Activated CD4-positive, alpha-beta T cell treated with anti-CD3 and anti-CD28 coated beads for 24 hours (primary cell): ENCODE results near the gene ZNF599.
"Not testable (repeated sequence)": the region's sequence is repeated elsewhere in the genome, so short reads cannot be mapped to it uniquely, and the experiment has no call there.

Source experiments
- DNase-seq, 2 donors: peaks; one replicate each; pipeline ENCODE4 v3.0.0-alpha.2; 2020; ENCODE audit warnings: low read depth in 2 of 2

Gene ZNF599

DNA sequence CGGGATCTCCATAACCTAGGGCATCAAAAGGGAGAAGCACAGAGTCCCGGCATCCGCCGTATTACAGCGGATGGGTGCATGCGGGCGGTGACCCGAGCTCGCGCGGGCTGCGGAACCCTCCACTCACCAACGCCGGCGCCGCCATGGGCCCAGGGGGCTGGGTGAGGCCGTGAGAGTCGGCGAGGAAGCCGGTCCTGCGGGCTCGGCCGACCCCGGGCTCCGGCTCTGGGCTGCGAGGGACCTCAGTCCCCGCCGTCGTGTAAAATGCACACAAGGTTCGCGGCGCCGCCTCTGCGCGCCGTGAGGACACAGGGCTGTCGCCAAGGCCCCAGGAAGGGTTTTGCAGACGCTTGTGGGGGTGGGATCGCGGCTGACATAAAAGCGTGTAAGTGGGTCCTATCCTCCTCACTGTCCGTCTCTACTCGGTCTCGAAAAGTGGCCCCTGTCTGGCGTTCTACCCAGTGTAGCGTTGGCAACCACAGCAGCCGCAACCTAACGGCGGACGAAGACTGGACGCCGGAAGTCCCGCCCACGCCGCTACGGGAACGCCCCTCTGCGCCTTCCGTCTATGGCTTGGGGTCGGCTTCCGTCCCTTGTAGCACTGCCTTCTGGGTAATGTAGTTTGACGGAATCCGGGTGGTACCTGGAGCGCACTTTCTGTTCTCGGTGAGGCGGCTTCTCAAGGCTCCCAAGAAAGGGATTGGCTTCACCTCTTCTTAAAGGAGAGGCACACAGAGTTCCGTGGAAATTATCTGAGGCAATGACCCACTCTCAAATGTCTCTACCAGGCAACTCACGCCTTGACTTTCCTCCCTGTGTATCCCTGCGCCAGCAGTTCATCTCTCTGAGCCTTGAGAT is at the start of gene ZNF599:
Gene ZNF599, minus strand, starts transcription at position 519 of the 858 bp plus-strand sequence. Its CDS starts 374 bp downstream, at position 145.
- peak; percentile 84 to 85 for DNase-seq

- no peak for DNase-seq
Observed at GRCh38 chr19:34818270-34818669, 45.3 kb upstream of the ZNF599 start.

- no peak for DNase-seq
Observed at GRCh38 chr19:34816708-34817107, 43.7 kb upstream of the ZNF599 start.

- no peak for DNase-seq
Observed at GRCh38 chr19:34808566-34808965, 35.6 kb upstream of the ZNF599 start.

DNA sequence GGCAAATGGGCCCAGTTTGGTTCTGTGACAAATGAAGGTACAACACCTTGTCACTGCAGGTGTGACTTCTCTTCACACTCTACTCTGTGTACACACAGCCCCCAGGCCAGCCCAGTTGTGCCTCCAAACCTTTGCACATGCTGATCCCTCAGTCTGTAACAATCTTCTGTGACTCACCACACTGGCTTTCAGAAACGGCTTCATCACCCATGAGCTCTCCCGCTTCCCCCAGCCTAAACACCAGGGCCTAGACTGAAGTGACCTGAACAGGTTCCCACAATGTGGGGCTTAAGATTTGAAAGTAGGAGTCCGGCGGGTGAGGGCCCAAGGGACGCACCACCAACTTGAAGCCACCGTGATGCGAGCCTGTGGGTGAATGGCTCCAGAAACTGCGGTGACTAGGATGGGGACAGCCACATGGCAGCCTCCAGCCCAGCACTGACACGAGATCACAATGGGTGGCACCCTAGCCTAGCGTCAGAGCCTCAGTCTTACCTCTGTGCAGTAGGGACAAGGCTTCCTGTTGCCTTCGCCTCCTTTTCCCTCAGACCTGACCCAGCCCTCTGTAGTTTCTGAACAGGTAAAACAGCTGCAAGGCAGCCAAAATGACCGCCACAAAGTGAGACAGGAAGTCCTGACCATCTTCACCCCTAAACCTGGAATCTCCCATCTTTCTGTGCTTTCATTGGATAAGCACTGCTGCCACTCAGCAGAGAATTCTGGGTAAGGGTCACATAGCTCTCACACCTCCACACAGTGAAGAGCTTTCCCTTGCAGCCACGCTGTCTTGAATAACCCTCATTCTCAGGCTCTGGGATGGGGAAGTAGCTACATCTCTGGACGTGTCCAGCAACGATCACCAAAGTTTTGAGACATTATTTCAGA is 34.2 kb upstream of the ZNF599 start:
- DNase-seq, result no peak

- no peak for DNase-seq
Observed at GRCh38 chr19:34804115-34804514, 31.1 kb upstream of the ZNF599 start.

DNA sequence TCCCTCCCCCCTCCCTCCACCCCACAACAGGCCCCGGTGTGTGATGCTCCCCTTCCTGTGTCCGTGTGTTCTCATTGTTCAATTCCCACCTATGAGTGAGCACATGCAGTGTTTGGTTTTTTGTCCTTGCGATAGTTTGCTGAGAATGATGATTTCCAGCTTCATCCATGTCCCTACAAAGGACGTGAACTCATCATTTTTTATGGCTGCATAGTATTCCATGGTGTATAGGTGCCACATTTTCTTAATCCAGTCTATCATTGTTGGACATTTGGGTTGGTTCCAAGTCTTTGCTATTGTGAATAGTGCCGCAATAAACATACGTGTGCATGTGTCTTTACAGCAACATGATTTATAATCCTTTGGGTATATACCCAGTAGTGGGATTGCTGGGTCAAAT is 23.9 kb upstream of the ZNF599 start:
- not testable (repeated sequence) for DNase-seq

- no peak for DNase-seq
Observed at GRCh38 chr19:34794066-34794960, 21.3 kb upstream of the ZNF599 start.

DNA sequence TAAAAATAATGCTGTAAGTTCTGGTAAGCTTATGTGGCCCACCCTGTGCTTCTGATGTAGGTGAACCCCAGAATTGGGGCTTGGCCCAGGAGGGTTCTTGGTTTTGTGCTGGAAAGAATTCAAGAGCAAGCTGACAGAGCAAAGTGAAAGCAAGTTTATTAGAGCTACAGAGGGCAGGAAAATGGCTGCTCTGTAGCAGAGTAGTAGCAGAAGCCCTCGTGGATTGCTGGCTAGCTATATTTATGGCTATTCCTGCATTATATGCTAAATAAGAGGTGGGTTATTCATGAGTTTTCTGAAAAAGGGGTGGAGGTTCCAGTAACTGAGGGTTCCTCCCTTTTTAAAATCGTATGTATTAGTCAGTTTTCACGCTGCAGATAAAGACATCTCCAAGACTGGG is 20.6 kb upstream of the ZNF599 start:
- DNase-seq, result no peak

DNA sequence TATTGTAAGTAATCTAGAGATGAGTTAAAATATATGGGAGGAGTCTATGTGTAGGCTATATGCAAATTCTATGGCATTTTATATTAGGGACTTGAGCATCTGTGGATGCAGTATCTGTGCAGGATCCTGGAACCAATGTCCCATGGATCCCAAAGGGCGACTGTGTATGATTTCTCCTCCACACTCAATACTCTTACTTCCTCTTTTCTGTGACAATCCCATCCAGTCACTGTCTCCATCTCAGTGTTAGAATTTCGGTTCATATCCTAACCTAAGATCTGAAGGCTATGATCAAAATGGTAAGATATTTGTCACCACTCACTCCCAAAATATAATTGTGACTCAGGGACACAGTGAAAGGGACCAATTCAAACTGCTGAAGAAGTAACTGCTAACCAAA is 15.1 kb upstream of the ZNF599 start:
- DNase-seq, result no peak

DNA sequence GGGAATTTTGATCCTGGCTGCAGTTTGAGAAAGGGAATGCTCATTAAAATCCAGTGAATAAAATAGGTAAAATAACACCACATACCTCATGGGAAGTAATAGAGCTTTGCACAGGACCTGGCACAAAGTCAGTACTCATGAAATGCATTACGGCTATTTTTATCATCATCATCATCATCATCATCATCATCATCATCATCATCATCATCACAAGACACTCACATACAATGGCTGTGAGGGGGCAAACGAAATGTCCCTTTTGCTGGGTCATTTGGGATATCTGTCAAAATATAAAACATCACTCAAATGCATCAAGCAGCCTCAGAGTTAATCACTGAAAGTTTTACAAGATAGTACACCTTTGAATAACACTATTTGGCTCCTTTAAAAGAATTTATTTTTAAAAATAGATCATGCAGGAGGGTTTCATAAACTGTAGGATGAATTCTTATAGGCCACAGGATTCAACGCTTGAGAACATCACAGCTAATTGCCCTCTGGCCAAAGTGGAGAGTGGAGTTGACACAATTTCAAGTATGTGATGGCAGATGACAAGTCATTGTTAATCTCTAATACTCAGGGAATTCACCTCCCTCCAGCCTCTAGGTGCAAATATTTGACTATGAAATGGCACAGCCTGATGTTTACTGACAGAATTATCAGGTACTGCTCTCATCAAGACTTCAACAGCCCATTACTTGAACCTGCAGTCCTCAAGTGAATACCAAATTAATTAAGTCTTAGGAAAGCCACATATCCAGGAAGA is 14.2 kb upstream of the ZNF599 start:
- DNase-seq, result no peak

GRCh38 chr19:34786236-34786635 is 13.2 kb upstream of the ZNF599 start:
- no peak for DNase-seq

DNA sequence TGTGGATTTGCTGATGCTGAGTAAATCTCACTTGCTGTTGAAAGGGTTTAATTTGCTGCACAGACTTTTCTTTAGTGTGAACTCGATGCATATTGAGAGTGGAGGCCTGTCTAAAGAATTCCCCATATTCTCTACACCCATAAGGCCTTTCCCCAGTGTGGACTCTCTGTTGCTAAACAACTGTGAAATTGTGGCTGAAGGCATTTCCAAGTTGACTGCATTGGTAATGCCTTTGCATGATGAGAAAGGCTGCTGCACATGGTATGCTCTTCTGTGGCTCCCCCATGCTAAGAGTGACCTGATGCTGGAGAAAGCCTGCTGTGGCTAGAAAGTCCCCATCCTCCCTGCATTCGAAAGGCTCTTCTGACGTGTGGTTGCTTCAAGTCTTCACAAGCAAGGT is 6.6 kb upstream of the ZNF599 start:
- DNase-seq, result no peak

GRCh38 chr19:34778342-34778741 is 5.3 kb upstream of the ZNF599 start:
- no peak for DNase-seq

GRCh38 chr19:34774857-34775256 is 1.8 kb upstream of the ZNF599 start:
- DNase-seq, result no peak

- no peak for DNase-seq
Observed at GRCh38 chr19:34773555-34773864, 495 bp upstream of the ZNF599 start.

DNA sequence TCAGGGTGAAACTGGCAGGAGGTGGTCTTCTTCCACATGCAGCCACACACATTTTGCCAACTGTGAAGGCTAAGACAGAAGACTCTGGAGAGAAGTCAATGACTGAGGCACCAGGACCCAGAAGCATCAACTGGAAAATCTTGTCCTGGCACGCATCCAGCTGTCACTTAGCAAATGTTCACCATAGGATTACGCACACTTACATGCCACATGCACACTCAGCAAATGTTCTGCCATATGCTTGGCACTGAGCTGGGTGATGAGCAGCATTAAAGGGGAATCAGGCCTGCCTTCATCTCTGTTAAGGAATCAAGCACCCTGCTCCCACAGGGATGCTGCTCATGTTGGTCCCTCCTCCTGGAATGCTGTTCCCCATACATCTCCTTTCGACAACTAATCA is 5.1 kb downstream of the ZNF599 start:
- no peak for DNase-seq

DNA sequence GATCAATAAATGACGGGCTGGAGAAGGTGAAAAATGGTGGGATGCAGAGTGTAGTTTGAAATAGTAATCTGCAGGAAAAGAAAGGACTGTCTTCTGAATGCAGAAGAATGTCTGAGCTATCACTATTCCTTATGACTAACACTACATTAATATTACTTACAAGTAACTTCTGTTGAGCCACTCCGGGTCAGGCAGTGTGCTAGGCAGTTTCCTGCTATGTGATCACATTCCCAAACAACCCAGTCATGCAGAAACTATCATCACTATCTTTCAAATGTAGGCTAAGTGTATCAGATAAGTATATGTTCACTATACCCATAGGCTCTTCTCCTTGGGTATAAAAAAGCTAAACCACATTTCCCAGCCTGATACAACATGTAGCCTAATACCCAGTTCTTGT is 6.6 kb downstream of the ZNF599 start:
- no peak for DNase-seq

DNA sequence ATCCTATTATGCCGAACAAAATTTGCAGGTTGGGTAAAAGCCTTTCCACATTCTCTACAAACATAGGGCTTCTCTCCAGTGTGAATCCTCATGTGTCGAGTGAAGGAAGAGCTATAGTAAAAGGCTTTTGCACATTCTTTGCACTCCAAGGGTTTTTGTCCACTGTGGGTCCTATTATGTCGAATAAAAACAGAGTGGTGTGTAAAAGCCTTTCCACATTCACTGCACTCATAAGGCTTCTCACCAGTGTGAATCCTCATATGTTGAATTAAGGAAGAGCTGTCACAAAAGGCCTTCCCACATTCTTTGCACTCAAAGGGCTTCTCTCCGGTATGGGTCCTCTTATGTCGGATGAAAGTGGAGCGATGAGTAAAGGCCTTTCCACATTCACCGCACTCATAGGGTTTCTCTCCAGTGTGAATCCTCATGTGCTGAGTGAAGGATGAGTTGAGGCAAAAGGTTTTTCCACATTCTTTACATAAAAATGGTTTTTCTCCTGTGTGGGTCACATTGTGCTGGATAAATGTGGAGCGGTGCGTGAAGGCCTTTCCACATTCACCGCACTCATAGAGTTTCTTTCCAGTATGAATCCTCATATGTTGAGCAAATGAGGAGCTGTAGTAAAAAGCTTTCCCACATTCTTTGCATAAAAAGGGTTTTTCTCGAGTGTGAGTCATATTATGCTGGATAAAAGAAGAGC is 13.6 kb downstream of the ZNF599 start:
- DNase-seq, result no peak

- no peak for DNase-seq
Observed at GRCh38 chr19:34757441-34757840, 15.6 kb downstream of the ZNF599 start.
